Measurements from ENCODE around the gene MARK4.

The MARK4 gene

DNA sequence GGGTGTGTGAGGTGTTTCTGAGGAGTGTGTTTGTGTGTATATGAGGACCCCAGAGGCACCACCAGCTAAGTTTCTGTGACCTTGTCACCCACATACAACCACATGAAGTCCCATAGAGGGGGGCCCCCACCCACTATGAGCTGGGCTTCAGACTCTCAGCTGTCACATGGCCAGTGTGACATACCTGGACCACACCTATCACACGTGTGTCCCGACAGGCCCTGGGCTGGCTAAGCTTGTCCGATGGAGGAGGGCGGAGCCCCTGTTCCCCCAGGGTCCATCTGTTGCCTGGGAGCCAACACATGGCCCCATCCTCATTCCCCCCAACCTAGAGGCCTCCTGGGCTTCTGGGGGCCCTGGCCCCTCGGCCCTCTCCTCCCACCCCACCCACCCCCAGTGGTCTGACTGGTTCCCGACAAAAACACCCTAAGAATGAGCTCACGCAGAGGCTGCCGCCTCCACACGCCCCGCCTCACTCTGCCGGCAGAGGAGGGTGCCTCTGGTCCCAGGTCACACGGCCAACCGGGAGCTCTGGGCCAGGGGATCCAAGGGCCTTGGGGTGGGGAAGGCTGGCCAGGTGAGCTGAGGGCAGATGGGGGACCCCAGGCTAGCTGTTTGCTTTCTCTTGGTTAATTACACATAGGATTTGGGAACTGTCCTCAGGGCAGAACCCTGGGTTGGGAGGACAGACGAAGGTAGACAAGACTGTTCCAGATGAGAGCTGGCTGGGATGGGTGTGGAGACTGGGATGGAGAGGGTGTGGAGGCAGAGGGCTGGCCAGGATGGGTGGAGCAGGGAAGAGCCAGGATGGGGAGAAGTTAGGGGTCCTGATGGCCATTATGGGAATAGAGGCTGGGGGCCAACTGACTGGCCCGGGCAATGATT, 93.8 kb downstream of the MARK4 start:
- DNase-seq, result no peak

- no peak for DNase-seq
Observed at GRCh38 chr19:45345506-45345860, 94.4 kb downstream of the MARK4 start.

GRCh38 chr19:45346449-45346848, 95.4 kb downstream of the MARK4 start:
- no peak for DNase-seq

GRCh38 chr19:45347570-45348366, 96.7 kb downstream of the MARK4 start:
- DNase-seq, result no peak

DNA sequence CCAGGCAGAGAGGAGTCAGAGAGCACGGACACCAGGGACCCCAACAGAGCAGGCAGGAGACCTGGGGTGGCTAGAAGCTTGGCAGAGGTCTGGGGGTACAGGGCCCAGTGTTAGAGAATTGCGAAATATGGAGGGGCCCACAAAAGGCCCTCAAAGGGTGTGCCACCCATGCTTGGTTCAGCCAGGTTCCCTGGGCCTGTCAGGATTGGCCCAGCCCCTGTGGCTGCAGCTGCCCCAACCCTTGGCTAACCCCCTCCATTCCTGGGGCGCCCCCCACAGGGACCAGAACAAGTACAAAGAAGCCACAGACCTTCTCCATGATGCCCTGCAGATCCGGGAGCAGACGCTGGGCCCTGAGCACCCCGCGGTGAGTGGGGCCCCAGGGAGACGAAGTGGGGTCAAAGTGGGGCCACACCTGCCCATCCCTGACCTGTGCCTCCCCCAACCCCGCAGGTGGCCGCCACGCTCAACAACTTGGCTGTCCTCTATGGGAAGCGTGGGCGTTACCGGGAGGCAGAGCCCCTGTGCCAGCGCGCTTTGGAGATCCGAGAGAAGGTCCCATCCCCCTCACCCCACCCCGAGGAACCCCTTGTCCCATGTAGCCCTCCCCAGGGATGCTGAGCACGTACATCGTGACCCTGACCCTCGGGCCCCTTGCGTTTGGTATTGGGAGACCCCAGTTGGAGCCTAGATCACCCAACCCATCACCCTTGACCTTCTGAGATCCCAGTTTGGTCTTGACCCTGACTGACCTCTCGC, 97.5 kb downstream of the MARK4 start:
- no peak for DNase-seq

DNA sequence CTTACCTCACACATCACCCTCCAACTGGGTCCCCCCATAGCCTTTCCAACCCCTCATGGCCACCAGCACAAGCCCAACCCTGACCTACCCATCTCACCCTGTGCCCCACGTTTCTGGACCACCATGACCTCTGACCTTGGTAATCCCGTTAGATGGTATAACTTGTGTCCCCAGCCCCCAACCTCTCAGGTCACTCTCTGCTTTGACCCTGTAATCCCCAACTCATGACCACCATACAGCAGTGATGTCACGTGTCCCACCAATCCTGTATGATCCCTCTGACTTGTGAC, 98.0 kb downstream of the MARK4 start:
- DNase-seq, result no peak

DNA sequence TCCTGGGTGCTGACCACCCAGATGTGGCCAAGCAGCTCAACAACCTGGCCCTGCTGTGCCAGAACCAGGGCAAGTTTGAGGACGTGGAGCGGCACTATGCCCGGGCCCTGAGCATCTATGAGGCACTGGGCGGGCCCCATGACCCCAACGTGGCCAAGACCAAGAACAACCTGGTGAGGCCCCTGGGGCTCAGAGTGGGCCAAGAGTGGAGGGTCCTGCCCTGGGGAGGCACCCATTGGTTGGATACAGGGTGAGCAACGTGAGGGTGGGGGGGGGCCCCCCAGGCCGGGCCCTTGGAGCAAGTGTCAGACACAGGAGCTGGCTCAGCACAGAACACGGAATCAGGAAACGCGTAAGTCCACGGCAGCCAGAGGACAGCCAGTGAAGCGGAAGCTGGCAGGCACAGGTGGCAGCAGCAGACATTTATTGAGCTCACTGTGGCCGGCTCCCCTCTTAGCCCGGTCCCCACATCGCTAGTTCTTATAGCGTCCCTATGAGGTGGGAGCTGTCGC, 98.4 kb downstream of the MARK4 start:
- no peak for DNase-seq

DNA sequence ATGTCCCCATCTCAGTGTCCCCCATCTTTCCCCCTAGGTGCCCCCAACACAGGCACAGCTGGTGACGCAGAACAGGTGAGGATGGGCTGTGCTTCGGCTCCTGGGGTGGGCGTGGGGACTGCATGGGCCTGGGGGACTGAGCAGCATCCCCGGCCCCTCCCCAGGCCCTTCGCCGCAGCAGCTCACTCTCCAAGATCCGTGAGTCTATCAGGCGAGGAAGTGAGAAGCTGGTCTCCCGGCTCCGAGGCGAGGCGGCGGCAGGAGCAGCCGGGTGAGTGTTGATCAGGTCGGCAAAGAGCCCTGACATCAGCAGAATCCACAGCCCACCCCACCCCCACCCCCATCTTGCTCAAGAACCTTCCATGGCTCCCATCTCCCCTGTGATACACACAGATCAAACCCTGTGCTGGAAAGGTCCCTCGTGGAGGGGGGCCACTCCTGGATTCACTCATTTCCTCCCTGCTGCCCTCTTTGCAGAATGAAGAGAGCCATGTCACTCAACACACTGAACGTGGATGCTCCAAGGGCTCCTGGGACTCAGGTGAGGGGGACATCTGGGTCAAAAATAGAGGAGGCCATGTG, 99.5 kb downstream of the MARK4 start:
- DNase-seq, result no peak

DNA sequence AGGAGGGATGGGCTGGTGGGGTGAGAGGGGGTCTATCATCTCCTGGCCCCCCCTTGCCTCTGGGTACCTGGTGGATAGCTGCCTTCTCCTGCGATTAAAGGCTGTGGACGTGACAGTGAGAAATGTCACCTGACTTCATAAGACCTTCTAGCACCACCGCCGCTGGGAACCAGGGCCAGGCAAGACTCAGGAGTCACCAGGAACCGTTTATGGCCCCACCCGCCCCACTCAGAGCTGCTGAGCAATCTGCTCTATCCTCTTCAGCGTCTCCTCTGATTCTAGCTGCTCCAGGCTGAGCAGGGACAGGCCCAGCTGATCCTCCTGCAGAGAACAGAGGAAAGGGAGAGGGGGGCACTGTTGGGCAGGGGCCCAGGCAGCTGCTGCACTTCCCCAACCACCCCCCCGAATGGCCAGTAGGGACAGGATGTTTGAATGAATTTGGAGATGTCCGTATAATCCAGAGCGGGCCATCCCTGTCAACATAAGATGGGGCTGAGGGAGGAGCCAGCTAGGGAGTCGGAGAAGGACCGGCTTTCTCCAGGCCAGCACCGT, 100.4 kb downstream of the MARK4 start:
- DNase-seq, result no peak

GRCh38 chr19:45352062-45352461, 101.0 kb downstream of the MARK4 start:
- DNase-seq, result no peak

GRCh38 chr19:45352471-45352870, 101.4 kb downstream of the MARK4 start:
- no peak for DNase-seq

DNA sequence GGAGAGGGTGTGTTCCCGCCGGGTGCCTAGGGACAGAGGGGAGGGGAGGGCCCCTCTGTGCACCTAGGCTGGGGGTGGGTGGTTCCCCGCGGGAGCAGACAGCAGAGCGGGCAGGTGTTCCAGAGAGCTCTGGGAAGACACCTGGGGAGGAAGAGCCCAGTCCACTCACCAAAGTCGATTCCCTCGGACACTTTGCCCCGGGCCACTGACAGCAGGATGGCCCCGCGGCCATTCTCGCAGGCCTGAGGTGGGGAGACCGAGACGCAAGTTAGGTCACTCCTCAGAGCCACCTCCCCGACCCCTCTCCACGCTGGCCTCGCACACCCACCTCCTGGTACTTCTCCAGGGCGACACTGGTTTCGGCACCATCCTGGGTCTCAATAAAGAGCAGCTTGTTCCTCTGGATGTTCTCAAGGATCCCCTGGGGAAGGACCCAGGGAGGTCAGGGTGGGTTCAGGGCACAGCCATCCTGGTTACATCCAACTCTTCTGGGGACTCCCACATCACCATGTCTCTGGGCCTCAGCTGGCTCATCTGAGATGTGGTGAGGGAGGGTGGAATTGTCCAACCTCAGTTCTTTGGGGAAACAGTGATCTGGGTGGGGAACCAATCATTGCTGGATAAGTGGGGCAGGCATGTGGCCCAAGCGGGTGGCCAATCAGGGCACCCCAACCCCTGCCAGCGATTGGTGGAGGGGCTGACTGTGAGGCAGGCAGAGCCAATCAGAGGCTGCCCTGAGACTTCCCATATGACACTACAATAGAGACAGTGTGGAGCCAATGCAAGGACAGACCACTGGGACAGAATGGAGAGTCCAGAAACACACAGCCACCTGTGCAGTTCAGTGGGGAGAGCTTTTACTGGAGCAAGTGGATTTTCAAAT, 102.1 kb downstream of the MARK4 start:
- no peak for DNase-seq

DNA sequence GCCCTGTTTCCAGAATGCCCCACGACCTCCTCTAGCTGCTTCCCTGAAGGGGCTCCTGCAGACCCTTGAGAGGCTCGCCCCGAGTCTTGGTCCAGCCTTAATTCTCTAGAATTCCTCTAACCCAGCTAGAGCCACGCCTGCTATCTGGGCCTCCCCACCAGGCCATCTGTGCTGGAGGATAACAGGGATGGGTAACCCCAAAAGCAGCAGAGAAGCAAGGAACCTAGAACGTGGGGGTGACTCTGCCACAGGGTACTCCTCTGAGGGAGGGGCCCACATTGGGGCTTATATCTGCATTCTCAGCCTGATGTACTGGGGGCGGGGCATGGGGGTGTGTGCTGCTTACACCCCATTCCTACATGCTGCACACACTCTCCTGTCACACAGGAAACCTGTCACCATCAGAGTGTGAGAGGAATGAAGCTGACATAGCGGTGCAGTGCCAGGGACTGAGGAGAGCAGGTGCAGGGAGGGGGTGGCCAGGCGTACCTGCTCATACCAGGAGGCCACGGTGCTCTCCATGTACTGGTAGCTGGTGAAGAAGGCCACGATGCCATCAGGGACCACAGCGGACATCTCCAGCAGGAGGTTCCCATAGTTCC, 103.3 kb downstream of the MARK4 start:
- DNase-seq, result no peak

All from EL (cell line).